Ishikawa (cell line): ENCODE data around the gene FRZB.

Source experiments
- CEBPB ChIP-seq: IDR thresholded peaks from 2 replicates; pipeline ENCODE4 v1.6.1; 2012
- CREB1 ChIP-seq: IDR thresholded peaks from 2 replicates; pipeline ENCODE4 v1.6.1; 2012; ENCODE audit warnings: low read depth
- EGR1 ChIP-seq: IDR thresholded peaks from 2 replicates; pipeline ENCODE4 v1.6.1; 2012
- EP300 ChIP-seq: IDR thresholded peaks from 2 replicates; pipeline ENCODE4 v1.6.1; 2012; ENCODE audit warnings: borderline replicate concordance
- FOXM1 ChIP-seq: IDR thresholded peaks from 2 replicates; pipeline ENCODE4 v1.6.1; 2012; ENCODE audit warnings: low read depth, borderline replicate concordance
- MAX ChIP-seq: IDR thresholded peaks from 2 replicates; pipeline ENCODE4 v1.6.1; 2012
- NFIC ChIP-seq: IDR thresholded peaks from 2 replicates; pipeline ENCODE4 v1.6.1; 2012
- RAD21 ChIP-seq: IDR thresholded peaks from 2 replicates; pipeline ENCODE4 v1.6.1; 2012; ENCODE audit warnings: low read depth
- REST ChIP-seq: IDR thresholded peaks from 2 replicates; pipeline ENCODE4 v1.6.1; 2012; ENCODE audit warnings: low read depth, mild to moderate bottlenecking
- TAF1 ChIP-seq: IDR thresholded peaks from 2 replicates; pipeline ENCODE4 v1.6.1; 2012; ENCODE audit warnings: low read depth, mild to moderate bottlenecking
- TCF12 ChIP-seq: IDR thresholded peaks from 2 replicates; pipeline ENCODE4 v1.6.1; 2012; ENCODE audit warnings: low read depth
- TEAD4 ChIP-seq: IDR thresholded peaks from 2 replicates; pipeline ENCODE4 v1.6.1; 2012
- USF1 ChIP-seq: IDR thresholded peaks from 2 replicates; pipeline ENCODE4 v1.6.1; 2012
- YY1 ChIP-seq: IDR thresholded peaks from 2 replicates; pipeline ENCODE4 v1.6.1; 2012; ENCODE audit warnings: low read depth
- ZBTB7A ChIP-seq: IDR thresholded peaks from 2 replicates; pipeline ENCODE4 v1.6.1; 2012; ENCODE audit warnings: low read depth

The FRZB gene

GRCh38 chr2:182893666-182894065 lies 27.2 kb upstream of the FRZB start:
- TF ChIP-seq CREB1: no peak
- no peak for TF ChIP-seq CEBPB
- TF ChIP-seq MAX: no peak
- TF ChIP-seq USF1: no peak
- TF ChIP-seq EP300: no peak
- no peak for TF ChIP-seq RAD21
- no peak for TF ChIP-seq REST
- TF ChIP-seq FOXM1: no peak
- no peak for TF ChIP-seq TEAD4
- no peak for TF ChIP-seq TAF1
- no peak for TF ChIP-seq EGR1
- no peak for TF ChIP-seq TCF12
- no peak for TF ChIP-seq ZBTB7A
- TF ChIP-seq YY1: no peak
- no peak for TF ChIP-seq NFIC

GRCh38 chr2:182891611-182892010 lies 25.2 kb upstream of the FRZB start:
- TF ChIP-seq ZBTB7A (no peak), NFIC (no peak), TCF12 (no peak), EGR1 (no peak), CREB1 (no peak), FOXM1 (no peak), RAD21 (no peak), YY1 (no peak), EP300 (no peak), TEAD4 (no peak), MAX (no peak), REST (no peak), TAF1 (no peak), CEBPB (no peak), USF1 (no peak)

- TF ChIP-seq TCF12 (no peak), EGR1 (no peak), TAF1 (no peak), CEBPB (no peak), CREB1 (no peak)
These were observed 24.4 kb upstream of the FRZB start for GRCh38 chr2:182890773-182891378.

- TF ChIP-seq YY1: no peak
- TF ChIP-seq TEAD4: no peak
- no peak for TF ChIP-seq TCF12
- no peak for TF ChIP-seq MAX
- TF ChIP-seq EGR1: no peak
- TF ChIP-seq RAD21: no peak
- TF ChIP-seq CEBPB: no peak
- no peak for TF ChIP-seq CREB1
- no peak for TF ChIP-seq EP300
- no peak for TF ChIP-seq FOXM1
- no peak for TF ChIP-seq ZBTB7A
- TF ChIP-seq TAF1: no peak
- TF ChIP-seq REST: no peak
- no peak for TF ChIP-seq NFIC
- no peak for TF ChIP-seq USF1
These were observed 23.9 kb upstream of the FRZB start for GRCh38 chr2:182890305-182890704.
